T1000 (cell line): ENCODE results near the gene SDC4.
"Not testable (repeated sequence)": the region's sequence is repeated elsewhere in the genome, so short reads cannot be mapped to it uniquely, and the experiment has no call there.

Experiments
- DNase-seq: peaks from one replicate; lab custom pipeline; 2025; ENCODE audit warnings: mixed read lengths; lab: John Stamatoyannopoulos, UW

The SDC4 gene

GRCh38 chr20:45363611-45364492 is 15.6 kb upstream of the SDC4 start:
- no peak for DNase-seq

GRCh38 chr20:45362804-45363610 is 14.8 kb upstream of the SDC4 start, which contains the start of gene SYS1:
SYS1 (plus strand) TSS chr20:45363156; CDS start chr20:45363532, 376 bp downstream.
- peak; percentile 99 for DNase-seq

- DNase-seq, result no peak
Measured at GRCh38 chr20:45361793-45362192, 13.6 kb upstream of the SDC4 start.

GRCh38 chr20:45359406-45360148 is 11.4 kb upstream of the SDC4 start:
- DNase-seq, result no peak

GRCh38 chr20:45359069-45359405 is 10.8 kb upstream of the SDC4 start:
- no peak for DNase-seq

- DNase-seq, result no peak
Measured at GRCh38 chr20:45358282-45359068, 10.3 kb upstream of the SDC4 start.

GRCh38 chr20:45355209-45356084 is 7.2 kb upstream of the SDC4 start:
- no peak for DNase-seq

GRCh38 chr20:45354423-45355208 is 6.4 kb upstream of the SDC4 start:
- DNase-seq, result no peak

GRCh38 chr20:45353746-45354145 is 5.5 kb upstream of the SDC4 start:
- DNase-seq, result no peak

- no peak for DNase-seq
Measured at GRCh38 chr20:45352729-45353128, 4.5 kb upstream of the SDC4 start.

GRCh38 chr20:45350795-45351194 is 2.6 kb upstream of the SDC4 start:
- not testable (repeated sequence) for DNase-seq

- DNase-seq, result no peak
Measured at GRCh38 chr20:45350217-45350616, 2.0 kb upstream of the SDC4 start.

GRCh38 chr20:45347297-45347935 is 808 bp downstream of the SDC4 start:
- DNase-seq, result no peak

GRCh38 chr20:45346851-45347250 is 1.4 kb downstream of the SDC4 start:
- DNase-seq, result no peak

- DNase-seq, result no peak
Measured at GRCh38 chr20:45346291-45346718, 1.9 kb downstream of the SDC4 start.

- DNase-seq, result no peak
Measured at GRCh38 chr20:45345104-45345936, 2.9 kb downstream of the SDC4 start.

- DNase-seq, result peak; percentile 74
Measured at GRCh38 chr20:45344168-45344860, 3.9 kb downstream of the SDC4 start.
